Measurements from ENCODE around the gene KIF14.
A peak's percentile ranks its signal among the peaks of the same experiment; 100 is the strongest.
"Not testable (repeated sequence)": the region's sequence is repeated elsewhere in the genome, so short reads cannot be mapped to it uniquely, and the experiment has no call there.

Gene KIF14

GRCh38 chr1:200535605-200536004 is 84.9 kb downstream of the KIF14 start:
- DNase-seq = no peak

DNA sequence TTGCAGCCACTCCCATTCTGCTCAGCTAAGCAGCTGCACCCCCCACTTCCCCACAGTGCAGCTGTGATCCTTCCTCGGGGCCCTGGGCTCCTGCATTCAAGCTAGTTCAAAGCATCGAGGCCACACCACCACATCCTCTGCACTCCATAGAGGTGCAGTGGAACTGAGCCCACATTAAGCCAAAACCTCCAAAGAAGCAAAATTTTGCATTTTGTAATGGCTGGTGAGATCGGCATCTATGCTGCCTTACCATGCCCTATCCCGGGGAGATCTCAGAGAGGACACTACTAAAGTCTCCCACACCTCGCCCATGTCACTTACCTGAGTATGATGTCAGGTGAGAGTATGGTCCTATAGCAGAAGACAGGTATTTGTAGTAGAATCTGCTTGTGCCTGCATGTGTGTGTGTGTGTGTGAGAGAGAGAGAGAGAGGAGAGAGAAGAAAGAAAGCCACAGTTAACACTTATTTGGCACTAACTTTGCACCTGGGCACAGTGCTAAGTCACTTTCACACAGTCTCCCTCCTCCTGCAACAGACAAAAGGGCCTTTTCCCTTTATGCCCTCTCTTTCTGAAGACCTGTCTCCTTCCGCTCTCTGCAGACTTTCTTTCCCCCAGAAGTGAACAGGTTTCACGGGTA is 89.8 kb downstream of the KIF14 start:
- DNase-seq = no peak

GRCh38 chr1:200528858-200529606 is 91.5 kb downstream of the KIF14 start:
- DNase-seq = no peak

- DNase-seq = no peak
These were observed 92.9 kb downstream of the KIF14 start for GRCh38 chr1:200527670-200528069.

- DNase-seq = no peak
These were observed 93.6 kb downstream of the KIF14 start for GRCh38 chr1:200526709-200527612.

DNA sequence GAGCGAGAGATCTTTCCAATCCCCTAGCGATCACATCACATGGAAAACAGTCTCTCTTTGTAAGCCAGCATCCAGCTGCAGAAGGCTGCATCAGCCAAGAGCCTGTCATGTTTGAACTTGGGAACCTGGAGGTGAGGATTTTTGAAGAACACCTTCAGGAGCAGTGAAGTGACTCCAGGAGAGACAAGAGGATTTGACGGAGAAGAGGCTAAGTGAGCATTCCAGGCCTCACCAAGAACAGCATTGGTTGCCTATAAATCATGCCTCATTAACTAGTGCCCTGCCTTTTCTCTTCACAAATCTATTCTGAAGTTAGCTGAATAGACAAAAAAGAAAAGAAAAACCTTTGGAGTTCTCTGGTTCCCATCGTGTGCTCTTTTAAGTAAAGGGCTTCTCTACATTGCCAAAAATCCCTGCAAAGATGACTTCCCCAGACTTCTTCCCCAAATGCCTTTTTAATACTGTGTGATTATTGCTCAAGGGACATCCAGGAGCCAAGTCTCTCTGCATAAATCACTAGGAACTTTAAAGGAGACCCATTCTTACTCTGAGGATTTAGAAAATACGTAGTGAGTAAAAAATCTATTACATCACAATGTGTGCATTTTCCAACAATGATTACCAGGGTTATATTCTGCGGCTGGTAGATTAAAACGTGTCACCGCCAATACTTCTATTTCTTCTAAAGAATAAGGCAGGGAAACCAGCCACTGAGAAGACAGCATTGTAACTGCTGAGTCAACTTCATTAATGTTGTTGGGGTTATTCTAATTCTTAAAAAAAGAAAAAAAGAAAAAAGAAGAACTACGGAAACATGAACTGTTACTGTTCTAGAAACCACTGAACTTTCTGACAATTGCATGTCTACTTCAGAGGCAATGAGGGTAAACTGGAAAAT is 95.2 kb downstream of the KIF14 start:
- DNase-seq = no peak

GRCh38 chr1:200524551-200524950 is 96.0 kb downstream of the KIF14 start:
- not testable (repeated sequence) for DNase-seq

GRCh38 chr1:200524092-200524491 is 96.5 kb downstream of the KIF14 start:
- DNase-seq = no peak

DNA sequence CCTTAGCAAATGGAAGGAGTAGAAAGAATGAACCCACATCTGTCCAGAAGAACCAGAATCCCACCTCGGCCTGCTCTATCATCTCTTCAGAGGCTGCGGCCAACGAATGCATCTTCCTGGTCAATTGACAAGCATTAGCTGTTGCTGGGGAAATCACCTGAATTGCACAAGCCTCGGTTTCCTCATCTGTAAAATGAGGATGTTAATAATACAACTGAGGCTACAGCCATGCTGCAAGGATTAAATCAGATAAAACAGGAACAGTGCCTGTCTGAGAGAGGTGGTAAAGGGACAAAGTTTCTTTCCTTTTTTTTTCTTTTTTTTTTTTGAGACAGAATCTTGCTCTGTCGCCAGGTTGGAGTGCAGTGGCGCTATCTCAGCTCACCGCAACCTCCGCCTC is 99.8 kb downstream of the KIF14 start:
- no peak for DNase-seq

- DNase-seq = no peak
These were observed 102.0 kb downstream of the KIF14 start for GRCh38 chr1:200518524-200518923.

DNA sequence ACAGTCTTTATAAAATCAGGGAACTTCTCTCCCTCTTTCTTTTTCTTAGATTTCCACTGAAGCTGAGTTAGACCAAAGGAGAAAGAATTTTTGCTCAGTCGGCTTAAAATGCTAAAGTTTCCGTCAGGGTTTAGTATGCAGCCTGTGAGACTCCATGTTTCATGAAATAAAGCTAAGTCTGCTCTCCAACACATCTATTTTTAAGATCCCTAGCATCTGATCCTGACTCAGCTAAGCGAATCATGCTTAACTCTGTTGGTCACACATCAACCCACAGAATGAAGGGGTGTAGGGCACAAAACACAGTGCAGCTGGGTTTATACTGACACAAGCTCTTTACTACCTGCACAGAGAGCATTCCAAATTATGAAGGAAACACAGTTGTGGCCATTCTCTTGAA is 108.4 kb downstream of the KIF14 start:
- peak in 1 of 2 donors; percentile 9 for DNase-seq

DNA sequence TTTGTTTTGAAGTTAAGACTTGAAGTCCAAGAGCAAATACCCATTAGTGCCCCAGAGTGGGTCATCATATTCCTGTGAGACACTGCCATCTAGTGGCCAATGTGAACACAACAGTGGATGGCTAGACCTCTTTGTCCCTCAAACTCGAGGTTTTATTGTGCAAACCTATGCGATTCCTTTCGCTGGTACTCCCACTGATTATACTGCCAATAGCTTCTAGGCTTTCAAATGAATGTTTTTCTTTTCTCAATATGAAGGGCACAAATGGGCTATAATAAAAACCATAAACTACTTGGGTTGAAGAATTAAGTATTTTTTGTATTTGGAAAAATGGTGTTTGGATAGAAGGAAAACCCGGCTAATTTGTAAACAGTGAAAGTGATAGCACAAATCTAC is 110.3 kb downstream of the KIF14 start:
- peak; percentile 49 to 66 for DNase-seq

DNA sequence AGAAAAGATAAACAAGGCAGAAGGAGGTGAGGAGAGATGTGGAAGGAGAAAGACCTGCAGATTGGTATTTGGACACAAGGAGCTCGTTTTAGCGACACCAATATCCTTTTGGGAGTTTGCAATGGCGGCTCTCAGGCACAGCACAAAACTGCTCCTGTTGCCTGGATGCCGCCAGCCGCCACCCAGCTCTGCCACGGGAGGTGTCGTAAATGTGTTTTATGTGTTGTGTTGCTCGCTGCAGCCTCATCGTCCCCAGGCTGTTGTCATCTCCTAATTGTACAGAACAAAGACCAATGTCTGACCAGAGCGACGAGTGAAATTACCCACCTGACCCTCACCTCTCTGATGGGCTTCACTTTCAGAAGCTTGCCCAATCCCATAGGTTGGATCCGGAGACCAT is 114.1 kb downstream of the KIF14 start:
- no peak for DNase-seq

- DNase-seq = no peak
These were observed 115.3 kb downstream of the KIF14 start for GRCh38 chr1:200505257-200505656.
